Gastroesophageal sphincter (tissue), 4 donors: Measurements from ENCODE around the gene TUBA1A. TPM values are rescaled to one million over a fixed set of nuclear protein-coding genes. Genes with fewer than 3 reads are reported as not detected.
"Not testable (repeated sequence)": the region's sequence is repeated elsewhere in the genome, so short reads cannot be mapped to it uniquely, and the experiment has no call there.

ENCODE experiments used
- ATAC-seq: fragments of 150-250 bp; one replicate; pipeline ENCODE4 v1.9.1; 2016; ENCODE audit warnings: mild to moderate bottlenecking, moderate library complexity
- H3K27ac ChIP-seq, 4 donors: fragments of 200-600 bp; sonication (generic) in 3 of 4; 1 replicate in 3 of 4; 2 replicates in 1 of 4; pipeline ENCODE4 v1.5.1; 2016 to 2019
- H3K27me3 ChIP-seq: fragments of 200-600 bp; sonication (generic); one replicate; pipeline ENCODE4 v1.5.1; 2019
- H3K36me3 ChIP-seq, 2 donors: fragments of 200-600 bp; sonication (generic); one replicate each; pipeline ENCODE4 v1.5.1; 2019; ENCODE audit warnings: control low read depth in 1 of 2
- H3K4me1 ChIP-seq, 3 donors: fragments of 200-600 bp; sonication (generic); 1 replicate in 2 of 3; 2 replicates in 1 of 3; pipeline ENCODE4 v1.5.1; 2016 to 2019; ENCODE audit warnings: control low read depth in 2 of 3
- H3K4me3 ChIP-seq, 2 donors: fragments of 200-600 bp; sonication (generic); one replicate each; pipeline ENCODE4 v1.5.1; 2019; ENCODE audit warnings: mild to moderate bottlenecking in 1 of 2, moderate library complexity in 1 of 2
- H3K9me3 ChIP-seq, 3 donors: fragments of 200-600 bp; sonication (generic); one replicate each; pipeline ENCODE4 v1.5.1; 2017 to 2019; ENCODE audit warnings: control low read depth in 2 of 3
- CTCF ChIP-seq, 4 experiments: fragments of 200-600 bp in 2 of 4; fragments of 450-650 bp in 2 of 4; sonication (generic) in 1 of 4; IDR thresholded peaks; one replicate each; pipeline ENCODE4 v1.5.1; 2017 to 2019; ENCODE audit warnings: antibody characterized with exemption in 4 of 4, mild to moderate bottlenecking in 2 of 4, moderate library complexity in 2 of 4
- EP300 ChIP-seq: sonication (generic); formaldehyde crosslinking; IDR thresholded peaks from one replicate; pipeline ENCODE4 v1.6.1; 2017; ENCODE audit warnings: antibody characterized with exemption, mild to moderate bottlenecking
- POLR2A ChIP-seq, 2 donors: fragments of 450-650 bp; IDR thresholded peaks; one replicate each; pipeline ENCODE4 v1.6.1; 2017; ENCODE audit warnings: antibody characterized with exemption in 2 of 2, mild to moderate bottlenecking in 2 of 2, moderate library complexity in 1 of 2
- POLR2AphosphoS5 ChIP-seq: sonication (generic); formaldehyde crosslinking; IDR thresholded peaks from one replicate; pipeline ENCODE4 v1.6.1; 2017; ENCODE audit warnings: antibody characterized with exemption
- WGBS, 2 donors: methylation state at CpG; one replicate each; pipeline ENCODE4 v1.1.5; 2018; ENCODE audit warnings: low coverage in 1 of 2; 5-methylcytosine and 5-hydroxymethylcytosine counted together
- total RNA-seq, 4 donors: library from RNA; depleted of rRNA; stranded (reverse); fragments of >200 nt; gene quantifications; one replicate each; pipeline ENCODE4 v1.1.0, GENCODE V29; 2016

The TUBA1A gene
- total RNA-seq, 4 donors from 2014 or later, result 514 to 1,167 (median 639) TPM

- TF ChIP-seq CTCF (IDR thresholded peaks at IDR 0.05), result no peak
- no peak for TF ChIP-seq EP300
- no peak for TF ChIP-seq POLR2AphosphoS5
- TF ChIP-seq POLR2A (IDR thresholded peaks at IDR 0.05), result no peak
- H3K36me3 ChIP-seq, result peaks cover 0 to 5% of the 10 kb centered on the region in 2 donors
- no peaks in the 10 kb centered on the region for H3K27me3 ChIP-seq
- peak; percentile 53 for ATAC-seq
- 67 to 92% methylated on average over 2 to 3 of the region's 3 CpGs for WGBS, 2 donors
- peaks cover 1 to 27% (median 5%) of the 10 kb centered on the region in 3 donors for H3K4me1 ChIP-seq
- no peak overlapping the region for H3K27ac ChIP-seq
- H3K9me3 ChIP-seq, result no peaks in the 10 kb centered on the region
- no peak overlapping the region for H3K4me3 ChIP-seq
Observed at GRCh38 chr12:49195736-49196135, 6.9 kb upstream of the TUBA1A start.

GRCh38 chr12:49193746-49194145, 4.9 kb upstream of the TUBA1A start:
- not testable (repeated sequence) for H3K36me3 ChIP-seq, H3K4me3 ChIP-seq, H3K9me3 ChIP-seq, H3K27ac ChIP-seq, ATAC-seq, H3K27me3 ChIP-seq
- H3K4me1 ChIP-seq, result peaks cover 0 to 23% (median 0%) of the 10 kb centered on the region in 3 donors
- WGBS, 2 donors, result 100% methylated on average over 3 of the region's 4 CpGs; no CpG with 5 or more reads in 1 of the 2 donors

- WGBS, 2 donors, result 84 to 89% methylated on average over 3 to 6 of the region's 6 CpGs
- peaks cover 3 to 25% (median 8%) of the 10 kb centered on the region in 3 donors for H3K4me1 ChIP-seq
- H3K4me3 ChIP-seq, H3K27me3 ChIP-seq, H3K36me3 ChIP-seq, H3K9me3 ChIP-seq, ATAC-seq, H3K27ac ChIP-seq: not testable (repeated sequence)
Observed at GRCh38 chr12:49191498-49191897, 2.6 kb upstream of the TUBA1A start.

GRCh38 chr12:49190974-49191373, 2.1 kb upstream of the TUBA1A start:
- 71 to 87% methylated on average over 3 of the region's 3 CpGs for WGBS, 2 donors
- no peak overlapping the region for H3K4me3 ChIP-seq
- H3K27me3 ChIP-seq, result no peaks in the 10 kb centered on the region
- no peak for ATAC-seq
- peaks cover 0 to 11% of the 10 kb centered on the region in 2 donors for H3K36me3 ChIP-seq
- H3K4me1 ChIP-seq, result peaks cover 3 to 31% (median 12%) of the 10 kb centered on the region in 3 donors
- TF ChIP-seq POLR2AphosphoS5 (no peak), EP300 (no peak), POLR2A (IDR thresholded peaks at IDR 0.05) (no peak), CTCF (IDR thresholded peaks at IDR 0.05) (no peak)
- H3K27ac ChIP-seq, result no peak overlapping the region
- H3K9me3 ChIP-seq, result no peaks in the 10 kb centered on the region

DNA sequence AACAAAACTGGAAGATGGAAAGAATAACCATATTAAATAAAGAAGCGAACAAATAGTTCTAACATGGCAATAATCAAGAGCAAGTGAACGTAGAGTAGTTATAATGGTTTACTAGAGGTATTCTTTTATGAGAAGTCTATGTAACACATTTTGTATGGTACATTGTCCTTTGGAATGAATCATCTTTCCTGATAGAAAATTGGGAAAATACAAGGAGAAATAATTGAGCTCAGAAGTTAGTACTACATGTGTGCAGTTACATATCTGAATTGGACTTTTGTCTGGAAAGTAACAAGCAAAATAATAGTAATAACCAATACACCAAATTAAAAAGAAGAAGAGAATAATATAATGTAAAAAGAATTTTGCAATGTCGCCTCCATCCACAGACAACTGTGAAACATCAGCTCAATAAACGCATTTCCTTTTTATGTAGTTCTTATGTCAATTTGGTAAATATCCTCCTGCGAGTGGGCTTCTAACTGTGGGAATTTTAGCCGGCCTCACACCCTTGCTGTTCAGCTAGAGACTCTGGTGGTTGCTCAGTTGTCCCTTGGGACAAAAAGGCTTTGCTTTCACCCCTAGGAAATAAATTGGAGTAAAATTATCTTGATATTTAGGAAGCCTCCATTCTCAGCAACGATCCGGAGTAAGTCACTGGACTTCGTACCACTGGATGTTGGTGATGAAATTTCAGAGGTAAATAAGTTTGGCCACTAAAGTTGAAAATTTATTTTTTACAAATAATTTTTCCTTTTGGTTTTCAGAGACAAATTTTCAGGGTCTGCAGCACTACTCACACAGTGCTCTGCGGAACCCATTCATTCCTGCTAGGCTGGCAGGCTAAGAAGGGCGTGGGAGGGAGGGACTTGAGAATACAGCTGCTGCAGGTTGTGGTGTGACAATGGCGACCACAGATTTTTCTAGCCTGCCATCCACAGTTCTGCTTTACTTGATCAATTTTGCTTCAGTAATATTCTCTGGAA, 1.1 kb upstream of the TUBA1A start:
- Histone ChIP-seq H3K4me1 (peaks cover 3 to 40% (median 12%) of the 10 kb centered on the region in 3 donors), H3K27ac (peak overlapping the region; percentile 94 to 100 (median 98)), H3K4me3 (peak overlapping the region; percentile 72 to 95), H3K9me3 (no peaks in the 10 kb centered on the region), H3K27me3 (no peaks in the 10 kb centered on the region), H3K36me3 (peaks cover 0 to 16% of the 10 kb centered on the region in 2 donors)
- WGBS, 2 donors, result 71 to 80% methylated on average over 8 to 12 of the region's 12 CpGs
- ATAC-seq, result no peak
- no peak for TF ChIP-seq POLR2AphosphoS5
- no peak for TF ChIP-seq POLR2A (IDR thresholded peaks at IDR 0.05)
- TF ChIP-seq CTCF (IDR thresholded peaks at IDR 0.05), result no peak
- no peak for TF ChIP-seq EP300
